Endodermal cell (in vitro differentiated cells): Measurements from ENCODE around the gene RSU1. TPM values are rescaled to one million over a fixed set of nuclear protein-coding genes. Genes with fewer than 3 reads are reported as not detected.

ENCODE experiments used
- DNase-seq: peaks from one replicate; pipeline ENCODE4 v3.0.0-alpha.2; 2017
- H3K27ac ChIP-seq: 2 replicates; pipeline ENCODE4 v1.5.1; 2013; ENCODE audit warnings: mild to moderate bottlenecking, low read depth, low read length, moderate library complexity
- H3K27me3 ChIP-seq: 2 replicates; pipeline ENCODE4 v1.6.1; 2013; ENCODE audit warnings: mild to moderate bottlenecking, low read length, moderate library complexity; ENCODE audit not compliant: insufficient read depth, control insufficient read depth, poor library complexity, severe bottlenecking
- H3K36me3 ChIP-seq: 2 replicates; pipeline ENCODE4 v1.7.0; 2013; ENCODE audit warnings: mild to moderate bottlenecking, low read length, moderate library complexity; ENCODE audit not compliant: control insufficient read depth, insufficient read depth
- H3K4me1 ChIP-seq: one replicate; pipeline ENCODE4 v1.7.0; 2013; ENCODE audit warnings: low read length; ENCODE audit not compliant: control insufficient read depth, insufficient read depth
- H3K4me3 ChIP-seq: 2 replicates; pipeline ENCODE4 v1.5.1; 2013; ENCODE audit warnings: mild to moderate bottlenecking, low read length, moderate library complexity
- H3K9ac ChIP-seq: 2 replicates; pipeline ENCODE4 v1.6.1; 2013; ENCODE audit warnings: mild to moderate bottlenecking, low read length, moderate library complexity; ENCODE audit not compliant: poor library complexity, severe bottlenecking; ENCODE audit errors: extremely low read depth
- H3K9me3 ChIP-seq: 2 replicates; pipeline ENCODE4 v1.6.1; 2013; ENCODE audit warnings: mild to moderate bottlenecking, low read length, moderate library complexity; ENCODE audit not compliant: control insufficient read depth
- H3K27ac Mint-ChIP-seq: 2 replicates; pipeline ENCODE4 v1.8.0; 2020; ENCODE audit warnings: mixed read lengths
- H3K27me3 Mint-ChIP-seq: 2 replicates; pipeline ENCODE4 v1.8.0; 2021; ENCODE audit warnings: mild to moderate bottlenecking, mixed read lengths; ENCODE audit not compliant: insufficient read depth
- H3K36me3 Mint-ChIP-seq: 2 replicates; pipeline ENCODE4 v1.8.0; 2020; ENCODE audit warnings: low read depth, mixed read lengths
- H3K4me1 Mint-ChIP-seq: 2 replicates; pipeline ENCODE4 v1.8.0; 2020; ENCODE audit warnings: mixed read lengths
- H3K4me3 Mint-ChIP-seq: 2 replicates; pipeline ENCODE4 v1.8.0; 2020; ENCODE audit warnings: mild to moderate bottlenecking, moderate library complexity, mixed read lengths
- H3K9me3 Mint-ChIP-seq: 2 replicates; pipeline ENCODE4 v1.8.0; 2020; ENCODE audit warnings: mild to moderate bottlenecking, mixed read lengths
- CTCF ChIP-seq: fragments of 200-600 bp; sonication (generic); conservative IDR thresholded peaks from 2 replicates; pipeline ENCODE4 v1.5.0; 2021; ENCODE audit warnings: antibody characterized with exemption, mild to moderate bottlenecking
- WGBS, 2 experiments: methylation state at CpG; one replicate each; pipeline versions ENCODE4 v1.1.5 to v1.1.7; 2013; ENCODE audit warnings: missing lambda C conversion rate in 2 of 2, mixed read lengths in 1 of 2; ENCODE audit not compliant: insufficient coverage in 1 of 2, insufficient read length in 1 of 2; 5-methylcytosine and 5-hydroxymethylcytosine counted together
- total RNA-seq, 2 donors: library from RNA; stranded (reverse); fragmentation: NEBNext Ultra II Directional in 1 of 2; extraction: Animal tissue kit (Norgen Biotek cat#: 25700) in 1 of 2; gene quantifications; 2 replicates in 1 of 2; 3 replicates in 1 of 2; pipeline ENCODE4 v1.2.1, GENCODE V29; 2021

The RSU1 gene
- total RNA-seq, 2 donors from 2014 or later, result 39.5 to 46.4 TPM

GRCh38 chr10:16603308-16603707, 213.9 kb downstream of the RSU1 start:
- H3K9ac ChIP-seq, result no peak overlapping the region
- H3K9me3 ChIP-seq, result no peaks in the 10 kb centered on the region
- no peak for DNase-seq
- no peak for TF ChIP-seq CTCF
- H3K27ac ChIP-seq, result no peak overlapping the region
- Mint-ChIP-seq H3K27ac (no peak overlapping the region), H3K4me3 (no peak overlapping the region), H3K4me1 (peaks cover 6% of the 10 kb centered on the region), H3K27me3 (no peaks in the 10 kb centered on the region), H3K9me3 (no peaks in the 10 kb centered on the region), H3K36me3 (no peaks in the 10 kb centered on the region)
- H3K4me3 ChIP-seq, result no peak overlapping the region
- no peaks in the 10 kb centered on the region for H3K36me3 ChIP-seq
- peaks cover 6% of the 10 kb centered on the region for H3K4me1 ChIP-seq
- 84 to 100% methylated on average over 1 to 2 of the region's 2 CpGs for WGBS, 2 experiments
- no peaks in the 10 kb centered on the region for H3K27me3 ChIP-seq

GRCh38 chr10:16602104-16602775, 215.0 kb downstream of the RSU1 start:
- no peak for DNase-seq
- H3K9me3 ChIP-seq, result no peaks in the 10 kb centered on the region
- H3K4me1 ChIP-seq, result peaks cover 10% of the 10 kb centered on the region
- H3K9ac ChIP-seq, result no peak overlapping the region
- Mint-ChIP-seq H3K27me3 (no peaks in the 10 kb centered on the region), H3K4me1 (peaks cover 12% of the 10 kb centered on the region), H3K9me3 (no peaks in the 10 kb centered on the region), H3K27ac (no peak overlapping the region), H3K4me3 (no peak overlapping the region), H3K36me3 (no peaks in the 10 kb centered on the region)
- WGBS, 2 experiments, result 89 to 90% methylated on average over 8 of the region's 8 CpGs
- no peaks in the 10 kb centered on the region for H3K36me3 ChIP-seq
- TF ChIP-seq CTCF, result no peak
- no peak overlapping the region for H3K4me3 ChIP-seq
- H3K27me3 ChIP-seq, result no peaks in the 10 kb centered on the region
- H3K27ac ChIP-seq, result no peak overlapping the region

- no peaks in the 10 kb centered on the region for H3K27me3 Mint-ChIP-seq
- Histone ChIP-seq H3K4me3 (no peak overlapping the region), H3K27me3 (no peaks in the 10 kb centered on the region), H3K36me3 (no peaks in the 10 kb centered on the region), H3K4me1 (peaks cover 11% of the 10 kb centered on the region), H3K27ac (no peak overlapping the region), H3K9ac (no peak overlapping the region), H3K9me3 (no peaks in the 10 kb centered on the region)
- no peak overlapping the region for H3K27ac Mint-ChIP-seq
- no peaks in the 10 kb centered on the region for H3K36me3 Mint-ChIP-seq
- 95 to 100% methylated on average over 3 to 8 of the region's 8 CpGs for WGBS, 2 experiments
- H3K9me3 Mint-ChIP-seq, result no peaks in the 10 kb centered on the region
- no peak overlapping the region for H3K4me3 Mint-ChIP-seq
- TF ChIP-seq CTCF, result no peak
- H3K4me1 Mint-ChIP-seq, result peaks cover 13% of the 10 kb centered on the region
- DNase-seq, result no peak
These were observed 217.6 kb downstream of the RSU1 start for GRCh38 chr10:16599662-16600061.
